AG08396 (cell line): Measurements from ENCODE around the gene CLCN7.
"Not testable (repeated sequence)": the region's sequence is repeated elsewhere in the genome, so short reads cannot be mapped to it uniquely, and the experiment has no call there.

Source experiments
- DNase-seq: peaks from one replicate; pipeline ENCODE4 v3.0.0; 2012; ENCODE audit warnings: low spot score, mixed read lengths

Gene CLCN7

DNA sequence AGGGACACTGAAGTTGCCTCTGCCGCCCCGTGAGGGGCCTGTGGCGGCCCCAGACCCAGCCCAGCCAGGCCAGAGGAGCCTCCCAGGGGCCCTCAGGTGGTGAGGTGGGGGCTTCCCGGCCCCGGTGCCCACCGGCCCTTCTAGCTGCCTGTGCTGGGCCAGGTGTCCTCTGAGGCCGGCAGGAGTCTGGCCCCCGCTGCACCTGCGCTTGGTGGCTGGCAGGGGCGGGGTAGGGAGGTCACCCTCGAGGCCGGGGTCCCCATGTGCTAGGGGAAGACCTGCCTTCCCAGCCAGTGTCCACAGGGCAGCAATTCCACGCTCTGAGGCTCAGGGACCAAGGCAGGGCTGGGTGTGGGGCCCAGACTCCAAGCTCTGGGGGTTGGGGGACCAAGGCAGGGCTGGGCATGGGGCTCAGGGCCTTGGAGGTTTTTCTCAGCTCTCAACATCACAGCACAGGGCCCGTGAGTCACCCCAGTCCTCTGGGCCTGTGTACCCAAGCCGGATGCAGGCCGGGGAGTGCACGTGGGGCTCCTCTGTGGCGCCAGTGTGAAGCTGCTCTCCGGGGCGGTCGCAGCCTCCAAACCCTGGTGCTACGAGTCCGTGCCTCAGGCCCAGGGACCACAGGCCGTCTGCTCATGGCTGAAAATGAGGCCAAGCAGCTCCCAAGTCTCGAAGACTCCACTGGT lies 29.2 kb downstream of the CLCN7 start:
- DNase-seq = no peak

DNA sequence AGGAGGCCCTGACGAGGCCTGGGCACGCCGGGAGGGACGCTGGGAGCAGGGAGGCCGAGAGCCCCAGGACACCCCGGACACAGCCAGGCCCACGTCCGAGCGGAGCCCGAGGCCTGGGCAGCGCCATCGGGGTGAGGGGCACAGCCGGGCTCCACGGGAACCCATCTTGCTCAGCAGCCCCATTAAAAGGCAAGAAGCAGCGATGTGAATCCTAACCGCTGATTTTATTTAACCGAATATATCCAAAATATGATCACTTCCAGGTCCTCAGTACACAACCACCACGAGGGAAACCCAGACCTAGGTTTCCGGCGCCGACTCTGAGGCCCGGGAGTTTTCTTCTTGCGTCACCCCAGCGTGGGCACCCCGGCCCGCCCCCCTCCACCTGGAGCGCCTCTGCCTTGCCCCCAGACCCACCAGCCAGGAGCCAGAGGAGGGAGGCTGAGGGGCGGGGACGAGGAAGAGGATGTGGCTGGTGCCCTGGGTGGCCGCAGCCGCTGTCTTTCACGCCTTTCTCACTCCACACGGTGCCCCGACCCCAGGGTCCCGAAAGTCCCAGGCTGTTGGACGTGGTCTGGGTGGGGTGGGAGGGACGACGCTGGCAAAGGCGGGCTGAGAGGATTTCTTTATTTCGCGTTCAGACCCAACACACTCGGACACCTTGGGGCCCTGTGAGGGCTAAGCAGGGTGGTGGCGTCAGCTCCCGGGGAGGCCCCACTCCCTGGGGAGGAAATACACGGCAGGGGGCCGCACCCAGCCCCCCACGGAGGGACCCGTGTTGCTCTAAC lies 29.9 kb downstream of the CLCN7 start:
- no peak for DNase-seq

DNA sequence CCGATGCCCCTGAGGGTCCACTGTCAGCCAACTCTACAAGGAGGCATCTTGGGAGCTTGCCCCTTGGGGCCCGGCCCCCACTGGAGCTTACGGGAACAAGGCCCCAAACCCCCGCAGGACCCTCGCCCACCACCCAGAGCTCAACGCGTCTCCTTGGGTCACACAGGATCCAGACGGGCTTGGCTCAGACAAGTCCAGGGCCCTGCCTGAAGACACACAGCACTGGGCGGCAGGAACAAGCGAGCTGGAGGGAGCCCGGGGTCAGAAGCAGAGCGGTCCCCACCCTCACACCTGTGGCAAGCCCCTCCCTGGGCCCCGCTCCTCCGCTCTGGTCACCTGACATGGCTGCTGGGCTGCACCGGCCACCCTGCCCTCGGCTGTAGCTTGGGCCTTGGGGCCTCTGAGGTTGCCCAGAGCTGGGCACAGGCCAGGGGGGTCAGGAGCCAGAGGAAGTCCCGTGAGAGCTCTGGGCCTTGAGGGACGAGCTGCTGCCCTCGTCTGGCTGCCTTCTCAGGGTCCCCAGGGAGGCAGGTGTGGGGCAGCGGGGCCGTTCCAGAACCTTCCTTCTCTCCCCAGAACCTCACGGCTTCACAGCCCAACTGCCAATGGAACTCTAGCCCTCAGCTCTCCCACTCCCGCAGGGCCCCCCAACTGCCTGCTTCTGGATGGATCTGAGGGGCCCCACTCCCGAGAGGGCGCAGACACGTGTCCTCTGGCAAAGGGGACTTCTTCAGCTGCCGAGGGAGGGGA lies 30.7 kb downstream of the CLCN7 start, which contains the start of gene CCDC154:
Gene CCDC154 (minus strand): TSS at position 577 of the 750 bp plus-strand sequence. CDS start 234 bp downstream, at position 343.
- no peak for DNase-seq

- DNase-seq = no peak
Observed at GRCh38 chr16:1443403-1443973, 31.3 kb downstream of the CLCN7 start.

GRCh38 chr16:1442697-1443096 lies 32.1 kb downstream of the CLCN7 start:
- DNase-seq = no peak

GRCh38 chr16:1441391-1441829 lies 33.4 kb downstream of the CLCN7 start:
- DNase-seq = no peak

- not testable (repeated sequence) for DNase-seq
Observed at GRCh38 chr16:1439699-1440074, 35.1 kb downstream of the CLCN7 start.

GRCh38 chr16:1439058-1439698 lies 35.6 kb downstream of the CLCN7 start:
- DNase-seq = no peak

GRCh38 chr16:1438229-1439057 lies 36.4 kb downstream of the CLCN7 start:
- no peak for DNase-seq

GRCh38 chr16:1437606-1438005 lies 37.2 kb downstream of the CLCN7 start:
- DNase-seq = no peak

DNA sequence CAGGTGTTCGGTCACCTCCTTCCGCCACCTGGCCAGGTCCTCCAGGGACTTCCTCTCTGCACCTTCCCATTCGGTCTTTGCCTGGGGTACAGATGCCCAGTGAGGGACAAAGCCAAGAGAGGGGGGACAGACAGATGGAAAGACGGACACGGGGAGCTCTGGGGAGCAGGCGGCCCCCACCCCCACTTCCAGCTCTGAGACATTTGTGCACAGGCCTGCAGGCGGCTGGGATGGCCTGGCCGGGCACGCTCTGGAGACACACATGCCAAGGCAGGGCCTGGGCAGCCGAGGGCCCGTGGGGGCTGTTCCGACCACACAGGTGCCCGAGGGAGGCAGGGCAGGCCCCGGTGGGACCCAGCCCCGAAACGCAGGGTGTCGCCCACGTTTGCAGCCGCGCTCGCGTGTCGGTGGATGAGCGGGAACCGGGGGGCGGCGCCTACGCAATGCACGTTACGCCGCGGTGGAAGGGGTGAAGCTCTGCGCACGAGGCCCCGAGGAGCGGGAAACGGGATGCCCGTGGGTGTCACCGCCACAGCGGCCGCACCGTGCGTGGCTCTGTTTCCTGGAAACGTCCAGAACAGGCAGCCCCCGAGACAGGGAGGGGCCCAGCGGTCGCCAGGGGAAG lies 38.0 kb downstream of the CLCN7 start:
- DNase-seq = no peak

DNA sequence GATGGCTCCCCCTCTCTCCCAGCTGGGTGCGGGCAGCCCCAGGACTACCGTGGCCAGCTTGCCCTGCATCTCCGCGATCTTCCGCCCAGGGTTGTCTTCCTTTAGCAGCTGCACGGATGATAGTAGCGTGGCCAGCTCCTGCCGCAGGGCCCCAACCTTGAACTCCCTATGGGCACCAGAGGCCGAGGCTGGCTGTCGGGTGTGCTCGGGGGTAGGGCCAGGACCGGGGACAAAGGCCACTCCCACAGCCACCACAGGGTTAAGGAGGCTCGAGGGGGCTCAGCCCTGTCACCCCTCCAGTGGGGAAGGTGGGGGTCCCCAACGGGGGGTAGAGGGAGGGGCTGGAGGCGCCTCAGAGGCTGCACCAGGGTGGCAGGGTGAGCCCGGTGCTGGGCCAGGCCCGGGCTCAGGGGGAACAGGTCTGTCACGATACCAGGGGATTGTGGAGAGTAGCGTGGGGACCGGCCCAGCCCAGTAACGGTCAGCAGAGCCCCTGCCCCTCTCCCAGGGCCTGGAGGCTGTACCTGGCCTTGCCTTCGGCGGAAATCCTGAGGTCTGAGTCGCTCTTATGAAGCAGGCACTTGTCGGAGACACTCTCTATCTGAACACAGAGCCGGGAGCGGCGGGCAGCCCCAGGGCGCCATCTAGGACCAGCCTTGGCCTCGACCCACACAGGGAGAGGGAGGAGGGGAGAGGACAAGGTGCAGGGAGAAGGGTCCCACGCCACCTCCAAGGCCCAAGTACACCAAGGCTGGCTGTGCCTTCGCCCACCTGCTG lies 38.7 kb downstream of the CLCN7 start:
- DNase-seq = no peak

DNA sequence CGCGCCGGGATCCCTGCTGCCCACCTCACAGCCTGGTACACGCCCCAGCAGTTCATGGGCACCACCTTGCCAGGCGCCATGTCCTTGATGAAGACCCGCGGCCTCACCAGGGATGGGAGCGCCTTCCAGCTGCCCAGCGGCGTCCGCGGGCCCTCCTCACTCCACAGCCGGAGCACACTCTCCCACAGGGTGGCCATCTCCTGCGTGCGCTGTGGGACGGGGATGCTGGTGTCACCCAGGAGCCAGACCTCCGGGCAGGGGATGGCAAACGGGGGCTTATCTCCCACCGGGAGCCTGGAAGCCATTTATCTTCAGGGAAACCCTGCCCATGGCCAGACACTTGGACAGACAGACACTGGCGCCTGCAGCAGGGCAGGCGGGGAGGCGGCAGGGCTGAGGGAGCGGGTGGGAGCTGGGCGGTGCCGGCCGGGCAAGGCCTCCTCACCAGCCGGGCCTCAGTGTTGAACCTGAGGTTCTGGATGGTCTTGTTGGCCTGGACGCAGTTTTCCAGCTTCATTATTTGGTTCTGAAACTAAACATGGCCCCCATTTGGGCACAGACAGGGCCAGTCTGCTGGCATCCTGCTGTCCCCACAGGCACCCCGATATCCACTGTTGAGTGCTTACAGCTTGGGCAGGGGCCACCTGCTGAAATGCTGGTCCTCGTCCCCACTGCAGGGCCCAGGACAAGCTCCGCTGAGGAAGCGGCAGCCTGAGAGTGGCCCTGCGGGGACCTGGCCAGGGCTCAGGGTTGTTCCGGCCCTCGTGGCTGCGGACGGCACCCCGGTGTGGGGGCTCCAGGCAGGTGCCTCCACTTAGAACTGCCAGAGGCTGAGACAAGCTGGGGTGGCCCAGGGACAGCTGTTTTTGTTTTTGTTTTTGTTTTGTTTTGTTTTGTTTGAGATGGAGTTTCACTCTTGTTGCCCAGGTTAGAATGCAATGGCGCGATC lies 39.9 kb downstream of the CLCN7 start:
- DNase-seq = no peak

DNA sequence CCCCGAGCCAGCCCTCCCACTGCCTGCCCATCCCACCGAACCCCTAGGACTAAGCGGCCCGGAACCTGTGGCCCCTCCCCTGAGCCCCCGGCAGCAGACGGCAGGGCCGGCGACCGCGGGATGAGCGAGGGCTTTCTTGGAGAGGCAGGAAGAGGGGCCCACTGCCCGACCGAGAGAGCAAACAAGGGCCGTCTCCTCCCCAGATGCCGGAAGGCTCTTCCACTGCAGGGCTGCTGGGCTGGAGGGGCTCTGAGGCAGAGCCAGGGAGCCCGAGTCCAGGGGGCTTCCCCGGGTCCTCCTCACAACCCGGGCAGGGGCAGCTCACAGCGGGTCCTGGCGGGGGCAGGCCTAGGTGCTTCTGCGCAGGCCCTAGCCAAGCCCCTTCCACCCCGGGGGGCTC lies 41.1 kb downstream of the CLCN7 start:
- DNase-seq = no peak

DNA sequence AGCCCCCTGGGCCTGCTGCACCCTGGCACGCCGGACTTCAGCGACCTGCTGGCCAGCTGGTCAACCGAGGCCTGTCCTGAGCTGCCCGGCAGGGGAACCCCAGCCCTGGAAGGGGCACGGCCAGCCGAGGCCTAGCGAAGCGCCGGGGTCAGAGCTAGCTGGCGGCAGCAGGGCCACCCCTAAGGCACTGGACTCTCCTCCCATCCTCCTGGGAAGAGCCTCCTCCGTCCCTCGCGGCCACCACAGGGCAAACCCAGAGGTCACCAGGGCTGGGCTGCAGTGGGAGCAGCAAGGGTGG lies 41.6 kb downstream of the CLCN7 start:
- no peak for DNase-seq

DNA sequence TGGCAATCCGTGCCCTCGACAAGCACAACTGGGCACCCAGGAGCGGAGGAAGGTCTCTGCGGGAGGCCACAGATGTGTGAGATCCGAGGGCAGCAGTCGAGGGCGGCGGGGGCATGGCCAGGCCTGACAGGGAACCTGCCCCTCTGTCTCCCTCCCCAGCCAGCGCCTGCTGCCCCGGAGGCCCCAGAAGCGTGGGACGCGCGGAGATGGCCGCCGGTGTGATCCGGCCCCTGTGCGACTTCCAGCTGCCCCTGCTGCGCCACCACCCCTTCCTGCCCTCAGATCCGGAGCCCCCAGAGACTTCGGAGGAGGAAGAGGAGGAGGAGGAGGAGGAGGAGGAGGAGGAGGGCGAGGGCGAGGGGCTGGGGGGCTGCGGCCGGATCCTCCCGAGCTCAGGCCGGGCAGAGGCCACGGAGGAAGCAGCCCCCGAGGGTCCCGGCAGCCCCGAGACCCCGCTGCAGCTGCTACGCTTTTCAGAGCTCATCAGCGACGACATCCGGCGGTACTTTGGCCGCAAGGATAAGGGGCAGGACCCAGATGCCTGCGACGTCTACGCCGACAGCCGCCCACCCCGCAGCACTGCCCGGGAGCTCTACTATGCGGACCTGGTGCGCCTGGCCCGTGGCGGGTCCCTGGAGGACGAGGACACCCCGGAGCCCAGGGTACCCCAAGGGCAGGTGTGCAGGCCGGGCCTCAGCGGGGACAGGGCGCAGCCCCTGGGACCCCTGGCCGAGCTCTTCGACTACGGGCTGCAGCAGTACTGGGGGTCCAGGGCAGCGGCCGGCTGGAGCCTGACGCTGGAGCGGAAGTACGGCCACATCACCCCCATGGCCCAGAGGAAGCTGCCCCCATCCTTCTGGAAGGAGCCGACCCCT lies 42.2 kb downstream of the CLCN7 start:
- DNase-seq = no peak

- no peak for DNase-seq
Observed at GRCh38 chr16:1431497-1432270, 43.1 kb downstream of the CLCN7 start.
